HepG2 (cell line): ENCODE results near the gene JHY. TPM values are rescaled to one million over a fixed set of nuclear protein-coding genes. Genes with fewer than 3 reads are reported as not detected.

Source experiments
- ATAC-seq: fragments of 200-7000 bp; cut with Tn5 transposase; 3 replicates; pipeline ENCODE4 v1.9.1; 2020; ENCODE audit warnings: mild to moderate bottlenecking, moderate library complexity
- BruUV-seq: library from RNA; stranded (reverse); fragments of 400-500 nt; replicated peaks from 2 replicates; lab custom pipeline; 2021; lab: Mats Ljungman, UMichigan
- CTCF ChIA-PET: fragments of 300-600 bp; formaldehyde crosslinking; extraction: SDS; loops from one replicate; lab custom pipeline; 2021; ENCODE audit warnings: low total read pairs, inconsistent platforms, low intra/inter-chr PET ratio; lab: Yijun Ruan, JAX
- POLR2A ChIA-PET: fragments of 350-600 bp; sonication (Branson Sonifier 250); formaldehyde crosslinking; loops from one replicate; lab custom pipeline; 2020; ENCODE audit warnings: antibody characterized with exemption, inconsistent platforms; lab: Yijun Ruan, JAX
- DNase-seq: peaks from one replicate; pipeline ENCODE4 v3.0.0-alpha.2; 2015; ENCODE audit warnings: low spot score
- FAIRE-seq: peaks from 3 replicates; lab custom pipeline; 2011; peaks lifted over from hg19 to GRCh38; lab: Jason Lieb, UNC
- H2AFZ ChIP-seq: one replicate; pipeline ENCODE4 v1.6.1; 2011; ENCODE audit warnings: low read length, inconsistent platforms
- H3K27ac ChIP-seq: fragments of 300-600 bp; 3 replicates; pipeline ENCODE4 v1.8.0; 2011; ENCODE audit warnings: mixed run types, mild to moderate bottlenecking, mixed read lengths, low read length, inconsistent platforms; ENCODE audit not compliant: insufficient read depth; ENCODE audit errors: extremely low read length
- H3K27me3 ChIP-seq, 2 experiments: fragments of 200-600 bp in 1 of 2; 2 replicates in 1 of 2; 3 replicates in 1 of 2; pipeline versions ENCODE4 v1.6.0 to v1.8.0; 2011; ENCODE audit warnings: low read length in 2 of 2, mild to moderate bottlenecking in 2 of 2, moderate library complexity in 2 of 2, inconsistent platforms in 1 of 2; ENCODE audit not compliant: insufficient read depth in 2 of 2, control insufficient read depth in 1 of 2
- H3K36me3 ChIP-seq, 2 experiments: fragments of 200-600 bp in 1 of 2; replicated peaks in 1 of 2; 2 replicates in 1 of 2; 3 replicates in 1 of 2; pipeline versions ENCODE4 v1.5.1 to v1.8.0; 2011; ENCODE audit warnings: low read length in 2 of 2, inconsistent platforms in 1 of 2; ENCODE audit not compliant: insufficient read depth in 2 of 2, control insufficient read depth in 1 of 2
- H3K4me1 ChIP-seq: 2 replicates; pipeline ENCODE4 v1.5.1; 2012; ENCODE audit warnings: low read length, inconsistent platforms; ENCODE audit not compliant: insufficient read depth
- H3K4me2 ChIP-seq: 2 replicates; pipeline ENCODE4 v1.6.0; 2011; ENCODE audit warnings: low read depth, low read length, inconsistent platforms
- H3K4me3 ChIP-seq, 3 experiments: fragments of 200-600 bp in 1 of 3; sonication (generic), shearing (Covaris generic) in 1 of 3; replicated peaks in 1 of 3; 2 replicates each; pipeline ENCODE4 v1.5.1; 2011 to 2016; ENCODE audit warnings: low read length in 3 of 3, inconsistent platforms in 2 of 3, low read depth in 2 of 3, mild to moderate bottlenecking in 2 of 3, control low read depth in 1 of 3, mixed read lengths in 1 of 3; ENCODE audit not compliant: insufficient read depth in 1 of 3
- H3K79me2 ChIP-seq: one replicate; pipeline ENCODE4 v1.6.1; 2011; ENCODE audit warnings: low read length, inconsistent platforms; ENCODE audit not compliant: insufficient read depth
- H3K9ac ChIP-seq: 2 replicates; pipeline ENCODE4 v1.6.0; 2011; ENCODE audit warnings: mild to moderate bottlenecking, low read depth, low read length, inconsistent platforms; ENCODE audit not compliant: insufficient read depth
- H3K9me3 ChIP-seq: 2 replicates; pipeline ENCODE4 v1.5.1; 2012; ENCODE audit warnings: mild to moderate bottlenecking, low read length
- H4K20me1 ChIP-seq: 2 replicates; pipeline ENCODE4 v1.6.0; 2011; ENCODE audit warnings: inconsistent platforms, mild to moderate bottlenecking, low read length, moderate library complexity; ENCODE audit not compliant: insufficient read depth
- DZIP1 ChIP-seq: sonication (generic); formaldehyde crosslinking; IDR thresholded peaks from 2 replicates; pipeline ENCODE4 v1.5.0; 2020; ENCODE audit warnings: mild to moderate bottlenecking, missing genetic modification reagents
- EHMT2 ChIP-seq: fragments of 200-600 bp; sonication (generic); IDR thresholded peaks from 2 replicates; pipeline ENCODE4 v1.7.0; 2017; ENCODE audit warnings: antibody characterized with exemption, low read depth, low read length, borderline replicate concordance
- ERF ChIP-seq: IDR thresholded peaks from 2 replicates; pipeline ENCODE4 v1.6.1; 2018; ENCODE audit warnings: missing biosample characterization, missing genetic modification reagents
- ETV5 ChIP-seq: IDR thresholded peaks from 2 replicates; pipeline ENCODE4 v1.6.1; 2018; ENCODE audit warnings: missing biosample characterization, missing genetic modification reagents, inconsistent platforms, borderline replicate concordance
- HMG20A ChIP-seq: IDR thresholded peaks from 2 replicates; pipeline ENCODE4 v1.6.1; 2016; ENCODE audit warnings: borderline replicate concordance
- HOXA5 ChIP-seq: sonication (generic); formaldehyde crosslinking; IDR thresholded peaks from 2 replicates; pipeline ENCODE4 v1.4.0; 2020; ENCODE audit warnings: missing genetic modification reagents
- MIER2 ChIP-seq: IDR thresholded peaks from 2 replicates; pipeline ENCODE4 v1.6.1; 2016; ENCODE audit warnings: missing biosample characterization, missing genetic modification reagents
- REST ChIP-seq, 2 experiments: IDR thresholded peaks; 2 replicates each; pipeline ENCODE4 v1.6.1; 2011 to 2012; ENCODE audit warnings: low read length in 2 of 2, borderline replicate concordance in 1 of 2, low read depth in 1 of 2, mild to moderate bottlenecking in 1 of 2, moderate library complexity in 1 of 2
- SMAD9 ChIP-seq: sonication (generic); formaldehyde crosslinking; IDR thresholded peaks from 2 replicates; pipeline ENCODE4 v1.5.1; 2020; ENCODE audit warnings: mild to moderate bottlenecking, missing genetic modification reagents
- TFE3 ChIP-seq: IDR thresholded peaks from 2 replicates; pipeline ENCODE4 v1.6.1; 2016
- ZNF577 ChIP-seq: sonication (generic); formaldehyde crosslinking; IDR thresholded peaks from 2 replicates; pipeline ENCODE4 v1.4.0; 2020; ENCODE audit warnings: mild to moderate bottlenecking, low read depth, missing genetic modification reagents, borderline replicate concordance
- WGBS: methylation state at CpG from one replicate; pipeline ENCODE4 v1.1.6; 2017; ENCODE audit warnings: low lambda C conversion rate; 5-methylcytosine and 5-hydroxymethylcytosine counted together
- in situ Hi-C: cut with HindIII; loops from 2 replicates; pipeline ENCODE4 v1.10.0; 2017; ENCODE audit warnings: low pct_unique_long_range_greater_than_20kb; ENCODE audit not compliant: extremely low pct_ligation_motif_present
- intact Hi-C: fragments of 100-400 bp; cut with micrococcal nuclease; formaldehyde crosslinking; loops from one replicate; pipeline ENCODE4 v1.10.0; 2022; ENCODE audit not compliant: unreplicated experiment
- polyA plus RNA-seq, 8 experiments: library from polyadenylated mRNA; depleted of rRNA in 3 of 8; stranded (reverse) in 7 of 8; unstranded in 1 of 8; fragments of >200 nt; fragmentation: Illumina TruSeq in 4 of 8; extraction: Trizol in 4 of 8; gene quantifications; 2 replicates each; pipeline versions ENCODE4 v1.2.1 to v1.2.3, GENCODE V29; 2011 to 2016; ENCODE audit warnings: low read depth in 4 of 8, missing spikeins in 1 of 8, mixed read lengths in 1 of 8; ENCODE audit not compliant: insufficient read depth in 1 of 8
- total RNA-seq, 5 experiments: library from RNA; depleted of rRNA; stranded (reverse); fragments of >200 nt; fragmentation: Illumina TruSeq; extraction: Trizol; gene quantifications; 2 replicates each; pipeline ENCODE4 v1.2.3, GENCODE V29; 2016; ENCODE audit warnings: low read depth in 1 of 5

The JHY gene
- total and polyA plus RNA-seq, 2 of the 13 experiments (the other 11 are each of a cell fraction or from before 2014, with no cell fraction given), result not detected

- TF ChIP-seq DZIP1, result no peak
- no peak for TF ChIP-seq ZNF577 (CRISPR knock-in tag)
- TF ChIP-seq ETV5, result no peak
Observed at GRCh38 chr11:122979815-122980595, 97.4 kb downstream of the JHY start (continued).

GRCh38 chr11:122981388-122982264 is 99.1 kb downstream of the JHY start, which contains the start of gene BSX:
Gene BSX, minus strand, starts transcription at chr11:122981834. Its CDS starts 163 bp downstream, at chr11:122981671.
- Histone ChIP-seq H3K4me2 (no peak within 1 kb of the TSS), H3K27me3 (peaks cover 9 to 74% of the 10 kb centered on the region in 2 experiments), H2AFZ (no peak within 1 kb of the TSS), H3K9ac (no peak within 1 kb of the TSS), H3K27ac (no peak within 1 kb of the TSS), H4K20me1 (0 out of 2 replicates have a peak, but pooled peaks cover 4% of the 10 kb centered on the region), H3K79me2 (no peaks in the 10 kb centered on the region), H3K9me3 (no peaks in the 10 kb centered on the region), H3K4me3 (no peak within 1 kb of the TSS), H3K4me1 (no peaks in the 10 kb centered on the region), H3K36me3 (no peaks in the 10 kb centered on the region)
- 20% methylated on average over 29 of the region's 35 CpGs for WGBS
- in situ Hi-C loops (no loop called here), intact Hi-C loops (no loop called here)
- 0 out of 2 replicates have a peak, but pooled peaks have one; percentile 50 for TF ChIP-seq HOXA5
- no peak for TF ChIP-seq HMG20A
- TF ChIP-seq SMAD9 (CRISPR knock-in tag), result no peak
- peak; percentile 93 for TF ChIP-seq MIER2
- TF ChIP-seq ERF, result 0 out of 2 replicates have a peak, but pooled peaks have one; percentile 20
- TF ChIP-seq TFE3 (CRISPR knock-in tag), result peak; percentile 43; the same call in 1 of the 2 replicates
- TF ChIP-seq EHMT2, result peak; percentile 87
- peak; percentile 80 to 95 for TF ChIP-seq REST (IDR thresholded peaks at IDR 0.05; ENCODE audit: borderline replicate concordance in 1 of 2, low read depth in 1 of 2, low read length in 2 of 2)
- BruUV-seq, result no TSS peak
- ChIA-PET POLR2A (no interaction called here), CTCF (no interaction called here)
- FAIRE-seq (no peak), DNase-seq (peak; percentile 4), ATAC-seq (peak; percentile 75)
